ENCODE data around the gene VTI1A. TPM values are rescaled to one million over a fixed set of nuclear protein-coding genes. Genes with fewer than 3 reads are reported as not detected.
A peak's percentile ranks its signal among the peaks of the same experiment; 100 is the strongest.

Gene VTI1A
- total RNA-seq, 1 donor from 2014 or later = 22.7 TPM

- Mint-ChIP-seq H3K36me3 (ENCODE audit: low read depth) (peaks cover 7% of the 10 kb centered on the region), H3K27ac (ENCODE audit: unreplicated experiment) (no peak overlapping the region), H3K4me3 (ENCODE audit: unreplicated experiment) (no peak overlapping the region), H3K4me1 (ENCODE audit: low read depth) (peaks cover 20% of the 10 kb centered on the region), H3K27me3 (ENCODE audit: low read depth) (no peaks in the 10 kb centered on the region), H3K9me3 (ENCODE audit: low read depth) (peaks cover 9% of the 10 kb centered on the region)
- DNase-seq (ENCODE audit: low spot score) = no peak
- peak; percentile 75 for TF ChIP-seq CTCF (IDR thresholded peaks at IDR 0.05)
These were observed 328.4 kb downstream of the VTI1A start for GRCh38 chr10:112775381-112775780.

- no peak for DNase-seq (ENCODE audit: low spot score)
- no peak for TF ChIP-seq CTCF (IDR thresholded peaks at IDR 0.05)
- peaks cover 20% of the 10 kb centered on the region for H3K4me1 Mint-ChIP-seq (ENCODE audit: low read depth)
- H3K36me3 Mint-ChIP-seq (ENCODE audit: low read depth) = peaks cover 4% of the 10 kb centered on the region
- no peaks in the 10 kb centered on the region for H3K27me3 Mint-ChIP-seq (ENCODE audit: low read depth)
- H3K9me3 Mint-ChIP-seq (ENCODE audit: low read depth) = peaks cover 7% of the 10 kb centered on the region
- H3K4me3 Mint-ChIP-seq (ENCODE audit: unreplicated experiment) = no peak overlapping the region
- no peak overlapping the region for H3K27ac Mint-ChIP-seq (ENCODE audit: unreplicated experiment)
These were observed 329.1 kb downstream of the VTI1A start for GRCh38 chr10:112775892-112776674.

- peak overlapping the region; percentile 2 for H3K27ac Mint-ChIP-seq (ENCODE audit: unreplicated experiment)
These were observed 331.6 kb downstream of the VTI1A start for GRCh38 chr10:112778579-112778978.

GRCh38 chr10:112779025-112779770, 332.2 kb downstream of the VTI1A start:
- Mint-ChIP-seq H3K27ac (ENCODE audit: unreplicated experiment) (no peak overlapping the region), H3K36me3 (ENCODE audit: low read depth) (peaks cover 2% of the 10 kb centered on the region), H3K4me3 (ENCODE audit: unreplicated experiment) (no peak overlapping the region), H3K27me3 (ENCODE audit: low read depth) (no peaks in the 10 kb centered on the region), H3K9me3 (ENCODE audit: low read depth) (no peaks in the 10 kb centered on the region), H3K4me1 (ENCODE audit: low read depth) (peaks cover 30% of the 10 kb centered on the region)
- no peak for DNase-seq (ENCODE audit: low spot score)
- TF ChIP-seq CTCF (IDR thresholded peaks at IDR 0.05) = no peak

More at GRCh38 chr10:112778579-112778978, 331.6 kb downstream of the VTI1A start:
- no peak overlapping the region for H3K4me3 Mint-ChIP-seq (ENCODE audit: unreplicated experiment)
- DNase-seq (ENCODE audit: low spot score) = no peak
- H3K27me3 Mint-ChIP-seq (ENCODE audit: low read depth) = no peaks in the 10 kb centered on the region
- TF ChIP-seq CTCF (IDR thresholded peaks at IDR 0.05) = no peak
- peaks cover 24% of the 10 kb centered on the region for H3K4me1 Mint-ChIP-seq (ENCODE audit: low read depth)
- H3K9me3 Mint-ChIP-seq (ENCODE audit: low read depth) = no peaks in the 10 kb centered on the region
- peaks cover 2% of the 10 kb centered on the region for H3K36me3 Mint-ChIP-seq (ENCODE audit: low read depth)

- DNase-seq (ENCODE audit: low spot score) = no peak
- H3K4me1 Mint-ChIP-seq (ENCODE audit: low read depth) = peaks cover 25% of the 10 kb centered on the region
- TF ChIP-seq CTCF (IDR thresholded peaks at IDR 0.05) = no peak
- H3K27me3 Mint-ChIP-seq (ENCODE audit: low read depth) = no peaks in the 10 kb centered on the region
- no peak overlapping the region for H3K4me3 Mint-ChIP-seq (ENCODE audit: unreplicated experiment)
- no peak overlapping the region for H3K27ac Mint-ChIP-seq (ENCODE audit: unreplicated experiment)
- H3K36me3 Mint-ChIP-seq (ENCODE audit: low read depth) = peaks cover 2% of the 10 kb centered on the region
- H3K9me3 Mint-ChIP-seq (ENCODE audit: low read depth) = no peaks in the 10 kb centered on the region
These were observed 335.3 kb downstream of the VTI1A start for GRCh38 chr10:112782200-112782907.
